Fibroblast of peridontal ligament (primary cell): Measurements from ENCODE around the gene ZNF134.
A peak's percentile ranks its signal among the peaks of the same experiment; 100 is the strongest.

Experiments used
- DNase-seq: peaks from one replicate; pipeline ENCODE4 v3.0.0-alpha.2; 2010; ENCODE audit errors: extremely low read depth

Gene ZNF134

DNA sequence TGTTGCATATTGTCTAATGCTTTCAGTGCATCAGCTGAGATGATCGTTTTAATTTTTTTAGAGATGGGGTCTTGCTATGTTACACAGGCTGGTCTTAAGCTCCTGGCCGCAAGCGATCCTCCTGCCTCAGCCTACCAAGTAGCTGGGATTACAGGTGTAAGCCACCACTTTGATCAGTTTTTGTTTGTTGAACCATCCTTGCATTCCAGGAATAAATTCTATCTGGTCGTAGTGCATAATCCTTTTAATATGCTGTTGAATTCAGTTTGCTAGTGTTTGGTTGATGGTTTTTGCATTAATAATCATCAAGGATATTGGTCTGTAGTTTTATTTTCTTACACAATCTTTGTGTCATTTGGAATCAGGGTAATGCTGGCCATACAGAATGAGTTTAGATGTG, 23.3 kb downstream of the ZNF134 start:
- DNase-seq, result peak; percentile 4

DNA sequence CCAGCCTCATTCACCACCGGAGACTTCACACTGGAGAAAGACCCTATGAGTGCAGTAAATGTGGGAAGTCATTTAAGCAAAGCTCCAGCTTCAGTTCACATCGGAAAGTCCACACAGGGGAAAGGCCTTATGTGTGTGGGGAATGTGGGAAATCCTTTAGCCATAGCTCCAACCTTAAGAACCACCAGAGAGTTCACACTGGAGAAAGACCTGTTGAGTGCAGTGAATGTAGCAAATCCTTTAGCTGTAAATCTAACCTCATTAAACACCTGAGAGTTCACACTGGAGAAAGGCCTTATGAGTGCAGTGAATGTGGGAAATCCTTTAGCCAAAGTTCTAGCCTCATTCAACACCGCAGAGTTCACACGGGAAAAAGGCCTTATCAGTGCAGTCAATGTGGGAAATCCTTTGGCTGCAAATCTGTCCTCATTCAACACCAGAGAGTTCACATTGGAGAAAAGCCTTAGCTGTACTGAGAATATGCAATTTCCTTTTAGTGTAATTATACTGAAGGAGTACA, 27.7 kb downstream of the ZNF134 start:
- DNase-seq, result no peak

DNA sequence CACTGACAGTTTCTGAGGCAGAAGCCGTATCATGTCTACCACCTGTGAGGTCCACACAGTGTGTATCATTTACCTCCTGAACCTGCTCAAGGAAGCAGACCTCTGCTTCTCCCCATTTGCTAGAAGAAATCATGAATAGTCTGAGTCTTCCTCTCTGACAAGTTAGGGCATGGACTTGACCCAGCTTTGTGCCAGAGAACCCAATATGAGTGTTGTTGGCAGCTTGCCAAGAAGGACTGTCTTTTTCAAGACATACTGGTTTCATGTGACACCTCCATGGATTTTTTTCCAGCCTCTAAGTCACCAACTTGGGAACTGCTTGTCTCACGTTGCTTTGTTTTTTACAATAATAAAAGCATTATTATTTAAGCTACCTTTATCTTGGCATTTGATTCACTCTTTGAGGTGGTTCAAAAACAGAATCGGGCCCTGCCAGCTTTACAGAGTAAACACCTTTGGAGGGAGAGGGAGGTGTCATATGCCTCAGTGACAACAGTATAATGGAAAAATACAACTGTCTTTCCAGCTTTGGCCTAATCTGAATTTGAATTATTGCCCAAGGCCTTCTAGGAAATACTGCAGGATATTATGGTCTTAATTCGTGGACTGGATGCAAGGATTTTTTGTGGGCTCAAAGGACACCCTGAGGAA, 28.5 kb downstream of the ZNF134 start:
- no peak for DNase-seq

DNA sequence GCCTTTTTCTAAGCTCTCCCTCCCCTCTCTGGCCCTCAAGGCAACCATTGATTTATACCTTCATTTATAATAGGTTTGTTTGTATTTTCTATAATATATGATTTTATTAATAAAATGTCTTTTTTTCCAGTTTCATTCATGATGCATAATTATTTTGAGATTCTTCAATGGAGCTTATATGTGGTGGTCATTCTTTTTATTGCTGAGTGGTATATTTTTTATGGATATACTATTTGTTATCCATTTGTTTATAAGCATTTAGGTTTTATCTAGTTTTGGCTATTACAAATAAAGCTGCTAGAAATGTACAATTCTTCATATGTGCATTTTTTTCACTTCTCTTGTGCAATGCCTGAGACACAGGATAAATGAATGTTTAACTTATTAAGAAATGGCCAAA, 29.7 kb downstream of the ZNF134 start:
- DNase-seq, result no peak

DNA sequence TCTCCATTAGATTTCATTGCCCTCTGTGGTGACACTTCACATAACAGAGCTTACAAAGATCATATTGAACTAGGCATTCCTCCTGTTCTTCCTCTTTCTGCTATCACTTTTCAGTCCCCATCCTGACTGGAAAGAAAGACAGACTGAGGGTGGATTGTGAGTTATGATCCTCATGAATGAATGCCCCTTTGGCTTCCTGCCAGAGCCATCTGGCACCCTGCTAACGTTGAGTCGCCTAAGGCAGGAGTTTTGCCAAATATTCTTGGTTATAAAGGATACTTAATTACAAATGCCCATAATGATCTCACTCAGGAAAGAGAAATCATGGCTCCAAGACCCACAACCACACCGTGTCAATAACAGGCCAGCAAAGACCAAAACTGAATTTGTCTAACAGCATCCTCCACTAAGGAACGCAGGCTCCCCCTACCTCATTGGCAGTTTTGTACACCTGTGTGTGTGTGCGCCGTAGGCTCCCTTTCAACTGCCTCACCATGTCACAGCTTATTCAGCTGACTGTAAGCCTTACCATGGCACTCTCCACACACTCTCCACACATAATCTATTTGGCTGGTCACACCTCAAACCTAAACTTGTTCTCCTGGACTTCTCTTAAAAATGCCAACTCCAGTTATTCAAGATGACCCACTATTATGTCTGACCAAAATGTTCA, 34.4 kb downstream of the ZNF134 start:
- no peak for DNase-seq

DNA sequence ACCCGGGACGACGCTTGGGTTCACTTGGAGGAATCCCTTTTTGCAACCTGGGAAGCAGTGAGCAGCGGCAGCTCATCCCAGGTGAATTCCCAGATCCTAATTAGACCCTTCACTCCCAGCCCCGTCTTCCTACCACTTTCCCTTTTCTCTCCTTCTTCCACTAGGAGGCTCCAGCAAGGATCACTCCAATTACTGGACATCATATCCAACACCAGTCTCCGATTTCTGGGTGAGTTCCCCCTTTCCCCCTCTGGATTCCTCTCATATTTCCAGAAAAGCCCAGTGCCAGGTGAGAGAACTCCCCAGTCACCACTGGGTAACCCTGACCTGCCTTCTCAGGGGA, 37.6 kb downstream of the ZNF134 start:
- DNase-seq, result no peak

DNA sequence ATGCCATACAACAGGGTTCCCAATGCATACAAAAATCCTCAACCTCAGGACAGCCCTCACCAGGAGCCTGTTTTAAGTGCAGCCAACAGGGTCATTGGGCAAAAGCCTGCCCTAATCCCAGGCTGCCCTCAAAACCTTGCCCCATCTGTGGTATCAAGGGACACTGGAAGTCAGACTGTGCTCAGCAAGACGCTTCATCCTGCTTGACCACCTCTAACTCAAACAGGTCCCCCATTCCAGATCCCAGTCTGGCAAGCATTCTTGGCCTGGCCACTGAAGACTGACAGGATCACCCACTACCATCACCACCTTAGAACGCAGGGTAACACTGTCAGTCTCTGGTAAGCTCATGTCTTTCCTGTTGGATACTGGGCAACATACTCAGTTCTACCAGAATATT, 39.6 kb downstream of the ZNF134 start:
- DNase-seq, result no peak

DNA sequence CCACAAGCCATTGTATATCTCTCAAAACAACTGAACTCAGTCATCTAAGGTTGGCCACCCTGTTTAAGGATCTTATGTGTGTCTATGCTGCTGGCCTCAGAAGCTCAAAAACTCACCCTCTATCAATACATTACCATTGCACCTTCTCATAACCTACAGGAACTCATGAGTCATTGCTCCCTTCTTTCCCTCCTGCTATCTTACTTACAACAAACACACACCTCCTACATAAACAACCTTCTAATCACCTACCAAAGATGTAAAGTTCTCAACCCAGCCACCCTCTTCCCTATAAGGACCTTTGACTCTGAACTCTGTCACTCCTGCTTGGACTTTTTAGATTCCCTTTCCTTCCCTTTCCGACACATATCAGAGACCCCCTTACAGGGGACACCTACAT, 41.4 kb downstream of the ZNF134 start:
- no peak for DNase-seq

DNA sequence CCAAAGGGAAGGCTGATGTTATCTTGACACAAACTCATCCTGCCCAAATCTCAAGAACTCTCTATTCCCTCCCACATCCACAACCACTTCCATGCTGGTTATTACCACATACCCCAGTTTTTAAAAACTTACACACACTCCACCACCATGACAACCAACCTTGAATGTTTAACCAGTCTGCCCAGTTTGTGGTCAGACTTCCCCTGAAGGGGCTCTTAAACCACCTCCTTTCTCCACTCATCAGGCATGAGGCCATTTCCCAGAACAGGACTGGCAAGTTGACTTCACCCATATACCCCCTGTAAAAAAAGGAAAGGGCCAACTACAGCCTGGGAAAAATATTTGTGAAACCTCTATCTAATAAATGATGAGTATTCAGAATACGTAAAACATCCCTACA, 42.3 kb downstream of the ZNF134 start:
- DNase-seq, result no peak

DNA sequence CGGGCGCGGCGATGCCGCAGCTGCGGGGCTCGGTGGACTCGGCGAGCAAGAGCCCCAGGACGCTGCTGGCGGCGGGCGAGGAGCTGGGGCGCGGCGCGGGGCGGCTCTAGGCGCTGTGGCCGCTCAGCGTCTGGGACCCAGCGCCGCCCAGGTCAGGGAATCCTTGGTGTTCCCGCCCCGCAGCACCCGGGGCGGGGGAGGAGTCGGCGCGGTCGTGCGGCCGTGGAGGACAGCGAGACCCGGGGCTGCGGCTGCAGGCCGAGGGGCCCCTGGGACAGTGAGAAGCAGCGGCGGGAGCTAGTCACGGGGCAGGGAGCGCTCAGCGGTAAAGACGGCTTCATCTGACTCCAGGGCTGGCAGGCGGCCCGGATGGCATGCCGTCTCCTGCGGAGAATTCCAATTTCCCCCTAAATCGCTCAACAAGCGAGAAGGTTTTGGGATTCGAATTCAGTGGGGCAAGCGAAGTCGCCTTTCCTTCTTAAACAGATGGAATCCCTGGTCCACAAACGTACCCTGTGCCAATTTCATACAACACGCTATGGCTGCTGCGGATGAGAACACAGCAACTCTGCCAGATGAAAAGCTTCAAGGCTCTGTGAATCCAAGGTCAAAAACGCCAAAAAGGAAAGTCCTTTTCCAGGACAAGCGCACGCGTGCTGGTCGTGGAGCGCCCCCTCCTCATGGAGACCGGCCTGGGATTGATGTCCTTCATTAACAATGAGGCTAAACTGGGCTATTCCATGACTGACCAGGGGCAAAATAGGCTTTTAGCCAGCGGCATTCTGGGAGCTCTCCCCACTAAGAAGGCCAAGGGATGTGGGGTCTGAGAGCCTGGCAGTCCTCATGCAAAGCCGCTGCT, 50.5 kb downstream of the ZNF134 start:
- DNase-seq, result peak; percentile 44

DNA sequence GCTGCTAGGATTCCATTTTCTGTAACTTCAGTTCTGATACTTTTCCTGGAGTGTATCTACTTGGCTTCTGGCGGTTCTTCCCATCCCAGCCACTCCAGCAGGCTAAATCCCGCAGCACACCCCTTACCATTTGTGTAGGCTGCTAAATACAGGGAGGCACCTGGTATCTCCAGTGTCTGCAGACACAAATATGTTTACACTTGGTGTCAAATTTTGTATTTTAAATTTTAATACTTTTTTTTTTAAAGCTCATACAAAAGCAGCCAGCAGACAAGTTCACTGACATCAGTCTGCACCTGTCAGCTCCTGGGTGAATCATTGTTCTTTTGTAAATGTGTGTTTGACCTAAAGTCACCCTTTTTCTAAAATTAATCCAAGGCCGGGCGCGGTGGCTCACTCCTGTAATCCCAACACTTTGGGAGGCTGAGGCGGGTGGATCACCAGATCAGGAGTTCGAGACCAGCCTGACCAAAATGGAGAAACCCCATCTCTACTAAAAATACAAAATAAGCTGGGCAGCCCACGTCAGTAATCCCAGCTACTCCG, 51.3 kb downstream of the ZNF134 start:
- no peak for DNase-seq

DNA sequence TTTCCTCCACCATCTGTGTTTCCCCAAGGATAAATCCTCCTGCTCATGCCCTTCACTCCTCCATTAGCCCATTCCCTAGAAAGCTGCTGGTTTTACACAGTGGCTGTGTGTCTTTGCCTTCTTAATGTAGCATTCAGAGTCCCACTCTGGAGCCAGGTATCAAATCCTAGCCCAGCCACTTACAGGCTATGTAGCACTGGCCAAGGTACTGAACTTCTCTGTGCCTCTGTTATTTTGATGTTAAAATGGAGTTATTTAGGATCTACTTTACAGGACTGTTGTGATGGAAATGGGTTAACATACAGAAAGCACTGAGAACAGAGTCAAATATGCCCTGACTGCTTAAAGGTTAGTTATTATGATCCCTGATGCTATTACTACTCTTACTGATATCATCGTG, 53.2 kb downstream of the ZNF134 start:
- no peak for DNase-seq

DNA sequence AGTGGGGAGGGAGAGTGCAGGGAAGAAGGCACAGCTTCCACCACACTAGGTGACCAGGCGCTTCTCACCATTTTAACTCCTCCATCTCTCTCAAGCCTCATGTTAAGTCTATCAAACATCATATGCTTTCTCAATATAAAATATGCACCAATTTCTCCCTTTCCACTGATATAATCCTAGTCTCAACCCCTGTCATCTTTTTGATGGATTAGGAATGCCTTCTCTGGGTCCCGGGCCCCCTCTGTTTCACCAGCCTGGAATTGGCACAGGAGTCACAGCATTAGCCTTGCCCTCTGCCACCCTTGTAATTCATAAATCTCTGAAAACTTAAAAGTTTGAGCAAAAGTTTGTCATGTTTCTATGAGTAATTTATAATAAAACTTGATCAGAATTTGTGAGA, 54.6 kb downstream of the ZNF134 start, which contains the start of gene ZSCAN4:
Gene ZSCAN4, plus strand, starts transcription at position 301 of the 400 bp plus-strand sequence. CDS start 7,211 bp downstream, outside the sequence.
- no peak for DNase-seq

DNA sequence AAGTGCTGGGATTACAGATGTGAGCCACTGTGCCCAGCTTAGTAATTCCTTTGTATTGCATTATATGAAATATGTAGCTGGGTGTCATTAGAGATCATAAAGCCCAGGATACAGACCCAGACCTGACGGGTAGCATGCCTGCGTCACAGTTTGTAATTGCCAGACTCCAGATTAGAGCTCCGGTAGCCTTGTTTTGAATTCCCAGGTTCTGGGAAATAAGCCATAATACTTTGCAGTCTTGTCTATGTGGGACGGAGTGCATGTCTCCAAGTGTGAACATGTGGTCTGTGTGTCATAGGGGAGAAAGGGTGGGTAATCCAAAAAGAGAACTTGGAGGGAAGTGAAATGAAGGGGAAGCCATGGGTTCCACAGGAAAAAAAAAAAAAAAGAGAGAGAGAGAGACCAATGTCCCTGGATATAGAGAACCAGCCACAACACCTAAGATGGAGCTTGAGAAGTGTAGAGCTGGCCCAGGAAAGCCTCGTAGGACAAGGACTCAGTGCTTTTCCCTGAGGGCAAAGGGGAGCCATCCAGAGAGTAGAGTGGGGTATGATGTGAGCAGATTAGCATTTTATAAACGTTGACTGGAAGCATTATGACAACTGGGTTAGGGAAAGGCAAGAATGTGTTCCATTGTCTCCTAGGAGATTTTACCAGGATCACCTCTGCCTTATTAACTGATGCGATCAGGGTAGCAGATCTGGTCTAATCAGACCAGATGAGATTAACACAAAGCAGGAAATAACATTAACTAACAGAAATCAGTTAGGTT, 57.3 kb downstream of the ZNF134 start:
- no peak for DNase-seq

DNA sequence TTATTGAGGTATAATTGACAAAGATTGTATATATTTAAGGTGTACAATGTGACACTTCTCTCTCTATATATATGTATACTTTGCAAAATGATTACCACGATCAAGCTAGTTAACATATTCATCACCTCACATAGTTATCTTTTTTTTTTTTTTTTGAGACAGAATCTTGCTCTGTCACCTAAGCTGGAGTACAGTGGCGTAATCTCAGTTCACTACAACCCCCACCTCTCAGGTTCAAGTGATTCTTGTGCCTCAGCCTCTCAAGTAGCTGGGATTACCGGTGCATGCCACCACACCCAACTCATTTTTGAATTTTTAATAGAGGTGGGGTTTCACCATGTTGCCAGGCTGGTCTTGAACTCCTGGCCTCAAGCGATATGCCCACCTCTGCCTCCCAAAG, 58.4 kb downstream of the ZNF134 start:
- DNase-seq, result no peak
